Type B pancreatic cell (in vitro differentiated cells): ENCODE results near the gene ITPKC. TPM values are rescaled to one million over a fixed set of nuclear protein-coding genes. Genes with fewer than 3 reads are reported as not detected.

Experiments used
- DNase-seq: peaks from one replicate; pipeline ENCODE4 v3.0.0; 2021; ENCODE audit warnings: mixed read lengths; ENCODE audit not compliant: unreplicated experiment; ENCODE audit errors: extremely low spot score
- H3K27ac Mint-ChIP-seq: 2 replicates; pipeline ENCODE4 v1.8.0; 2021; ENCODE audit warnings: mild to moderate bottlenecking, mixed read lengths
- H3K27me3 Mint-ChIP-seq: 2 replicates; pipeline ENCODE4 v1.8.0; 2021; ENCODE audit warnings: mixed read lengths
- H3K36me3 Mint-ChIP-seq: 2 replicates; pipeline ENCODE4 v1.8.0; 2021; ENCODE audit warnings: mixed read lengths
- H3K4me1 Mint-ChIP-seq: one replicate; pipeline ENCODE4 v1.8.0; 2021; ENCODE audit warnings: mixed read lengths; ENCODE audit not compliant: unreplicated experiment
- H3K4me3 Mint-ChIP-seq: 2 replicates; pipeline ENCODE4 v1.8.0; 2021; ENCODE audit warnings: mild to moderate bottlenecking, mixed read lengths
- H3K9me3 Mint-ChIP-seq: 2 replicates; pipeline ENCODE4 v1.8.0; 2021; ENCODE audit warnings: mixed read lengths
- CTCF ChIP-seq: fragments of 200-600 bp; sonication (generic); conservative IDR thresholded peaks from 2 replicates; pipeline ENCODE4 v1.5.0; 2021; ENCODE audit warnings: antibody characterized with exemption, mild to moderate bottlenecking
- total RNA-seq: library from RNA; stranded (reverse); gene quantifications from 2 replicates; pipeline ENCODE4 v1.2.1, GENCODE V29; 2021; ENCODE audit warnings: low replicate concordance

The ITPKC gene
- total RNA-seq, 1 donor from 2014 or later, result 22.4 TPM

- Mint-ChIP-seq H3K27ac (peak overlapping the region; percentile 53), H3K36me3 (no peaks in the 10 kb centered on the region), H3K27me3 (no peaks in the 10 kb centered on the region), H3K4me1 (peaks cover 15% of the 10 kb centered on the region), H3K9me3 (no peaks in the 10 kb centered on the region), H3K4me3 (no peak overlapping the region)
- peak; percentile 30 for TF ChIP-seq CTCF
- DNase-seq, result no peak
Observed at GRCh38 chr19:40744554-40745401, 27.9 kb downstream of the ITPKC start.

- no peaks in the 10 kb centered on the region for H3K36me3 Mint-ChIP-seq
- H3K27me3 Mint-ChIP-seq, result no peaks in the 10 kb centered on the region
- no peak for TF ChIP-seq CTCF
- no peak overlapping the region for H3K4me3 Mint-ChIP-seq
- DNase-seq, result no peak
- H3K27ac Mint-ChIP-seq, result peak overlapping the region; percentile 53
- H3K9me3 Mint-ChIP-seq, result no peaks in the 10 kb centered on the region
- peaks cover 21% of the 10 kb centered on the region for H3K4me1 Mint-ChIP-seq
Observed at GRCh38 chr19:40745402-40745780, 28.5 kb downstream of the ITPKC start.

- peaks cover 1% of the 10 kb centered on the region for H3K36me3 Mint-ChIP-seq
- no peak for DNase-seq
- no peaks in the 10 kb centered on the region for H3K9me3 Mint-ChIP-seq
- H3K4me3 Mint-ChIP-seq, result no peak overlapping the region
- H3K27ac Mint-ChIP-seq, result peak overlapping the region; percentile 55
- H3K4me1 Mint-ChIP-seq, result peaks cover 22% of the 10 kb centered on the region
- no peak for TF ChIP-seq CTCF
- H3K27me3 Mint-ChIP-seq, result no peaks in the 10 kb centered on the region
Observed at GRCh38 chr19:40747536-40747935, 30.6 kb downstream of the ITPKC start.

GRCh38 chr19:40750058-40750873 lies 33.4 kb downstream of the ITPKC start, which contains the start of gene ACTMAP:
TSS of gene ACTMAP (minus strand) at chr19:40750477. CDS start at chr19:40749803, 674 bp downstream.
- H3K27me3 Mint-ChIP-seq, result no peaks in the 10 kb centered on the region
- no peak for TF ChIP-seq CTCF
- peak within 1 kb of the TSS; percentile 98 for H3K27ac Mint-ChIP-seq
- peaks cover 31% of the 10 kb centered on the region for H3K4me1 Mint-ChIP-seq
- peak within 1 kb of the TSS; percentile 97 for H3K4me3 Mint-ChIP-seq
- H3K9me3 Mint-ChIP-seq, result no peaks in the 10 kb centered on the region
- peak; percentile 99 for DNase-seq
- peaks cover 13% of the 10 kb centered on the region for H3K36me3 Mint-ChIP-seq

GRCh38 chr19:40750874-40751537 lies 34.1 kb downstream of the ITPKC start, which contains the start of gene SNRPA:
TSS of gene SNRPA (plus strand) at chr19:40751203. CDS start at chr19:40751409, 206 bp downstream.
- Mint-ChIP-seq H3K27ac (peak within 1 kb of the TSS; percentile 98), H3K4me1 (peaks cover 34% of the 10 kb centered on the region), H3K27me3 (no peaks in the 10 kb centered on the region), H3K9me3 (no peaks in the 10 kb centered on the region), H3K36me3 (peaks cover 13% of the 10 kb centered on the region), H3K4me3 (peak within 1 kb of the TSS; percentile 97)
- TF ChIP-seq CTCF, result no peak
- DNase-seq, result peak; percentile 96
